ENCODE data around the gene SEC16B. TPM values are rescaled to one million over a fixed set of nuclear protein-coding genes. Genes with fewer than 3 reads are reported as not detected.

The SEC16B gene, protein sequence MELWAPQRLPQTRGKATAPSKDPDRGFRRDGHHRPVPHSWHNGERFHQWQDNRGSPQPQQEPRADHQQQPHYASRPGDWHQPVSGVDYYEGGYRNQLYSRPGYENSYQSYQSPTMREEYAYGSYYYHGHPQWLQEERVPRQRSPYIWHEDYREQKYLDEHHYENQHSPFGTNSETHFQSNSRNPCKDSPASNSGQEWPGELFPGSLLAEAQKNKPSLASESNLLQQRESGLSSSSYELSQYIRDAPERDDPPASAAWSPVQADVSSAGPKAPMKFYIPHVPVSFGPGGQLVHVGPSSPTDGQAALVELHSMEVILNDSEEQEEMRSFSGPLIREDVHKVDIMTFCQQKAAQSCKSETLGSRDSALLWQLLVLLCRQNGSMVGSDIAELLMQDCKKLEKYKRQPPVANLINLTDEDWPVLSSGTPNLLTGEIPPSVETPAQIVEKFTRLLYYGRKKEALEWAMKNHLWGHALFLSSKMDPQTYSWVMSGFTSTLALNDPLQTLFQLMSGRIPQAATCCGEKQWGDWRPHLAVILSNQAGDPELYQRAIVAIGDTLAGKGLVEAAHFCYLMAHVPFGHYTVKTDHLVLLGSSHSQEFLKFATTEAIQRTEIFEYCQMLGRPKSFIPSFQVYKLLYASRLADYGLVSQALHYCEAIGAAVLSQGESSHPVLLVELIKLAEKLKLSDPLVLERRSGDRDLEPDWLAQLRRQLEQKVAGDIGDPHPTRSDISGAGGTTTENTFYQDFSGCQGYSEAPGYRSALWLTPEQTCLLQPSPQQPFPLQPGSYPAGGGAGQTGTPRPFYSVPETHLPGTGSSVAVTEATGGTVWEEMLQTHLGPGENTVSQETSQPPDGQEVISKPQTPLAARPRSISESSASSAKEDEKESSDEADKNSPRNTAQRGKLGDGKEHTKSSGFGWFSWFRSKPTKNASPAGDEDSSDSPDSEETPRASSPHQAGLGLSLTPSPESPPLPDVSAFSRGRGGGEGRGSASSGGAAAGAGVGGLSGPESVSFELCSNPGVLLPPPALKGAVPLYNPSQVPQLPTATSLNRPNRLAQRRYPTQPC
- polyA plus RNA-seq (2011; rRNA removed) (0.98 and 1.5 TPM in 2 replicates), polyA minus RNA-seq (2011; rRNA and poly(A)+ RNA removed) (0.52 and 0.77 TPM in 2 replicates)

DNA sequence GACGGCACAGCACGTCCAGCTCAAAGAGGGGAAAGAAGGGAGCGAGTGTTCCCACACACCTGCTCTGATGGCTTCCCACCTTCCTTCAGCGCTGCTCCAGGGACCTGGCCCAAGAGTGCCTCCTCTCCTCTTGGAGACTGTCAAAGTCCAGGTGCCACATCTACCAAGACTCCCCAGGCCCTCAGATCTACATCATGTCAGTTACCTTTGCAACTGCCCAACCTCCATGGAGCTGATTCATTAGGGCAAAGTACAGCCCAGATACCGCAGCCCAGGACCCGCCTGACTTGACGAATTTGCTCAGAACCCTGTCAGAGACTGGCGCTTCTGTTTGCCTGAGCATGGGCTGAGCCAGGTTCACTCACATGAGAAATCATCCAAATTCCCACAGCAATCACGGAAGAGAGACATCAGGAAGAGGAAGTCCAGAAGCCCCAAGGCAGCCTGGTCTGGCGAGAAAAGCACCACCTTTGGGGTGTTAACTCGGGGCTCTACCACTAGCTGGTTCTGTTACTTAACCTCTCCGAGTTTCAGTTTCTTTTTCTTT is at the start of gene SEC16B:
Gene SEC16B, minus strand, starts transcription at position 234 of the 547 bp plus-strand sequence. CDS start 2,077 bp downstream, outside the sequence.
- POLR2A ChIA-PET = no interaction called here
- no peak for TF ChIP-seq CTCF (IDR thresholded peaks at IDR 0.05; ENCODE audit: insufficient read depth, low read depth, low read length)
- no peak for DNase-seq (ENCODE audit: low read depth)
- CTCF ChIA-PET = interaction anchor here (1.0 kb wide), 1 partner anchor 11 kb away, joined by 3 read pairs; no protein-coding TSS in a partner anchor
- H3K36me3 ChIP-seq (ENCODE audit: control insufficient read depth, insufficient read depth, low read length) = no peaks in the 10 kb centered on the region
- no peaks in the 10 kb centered on the region for H3K27me3 ChIP-seq (ENCODE audit: control insufficient read depth, insufficient read depth, low read length)
- H3K4me3 ChIP-seq (ENCODE audit: low read depth, low read length) = no peak within 1 kb of the TSS

DNA sequence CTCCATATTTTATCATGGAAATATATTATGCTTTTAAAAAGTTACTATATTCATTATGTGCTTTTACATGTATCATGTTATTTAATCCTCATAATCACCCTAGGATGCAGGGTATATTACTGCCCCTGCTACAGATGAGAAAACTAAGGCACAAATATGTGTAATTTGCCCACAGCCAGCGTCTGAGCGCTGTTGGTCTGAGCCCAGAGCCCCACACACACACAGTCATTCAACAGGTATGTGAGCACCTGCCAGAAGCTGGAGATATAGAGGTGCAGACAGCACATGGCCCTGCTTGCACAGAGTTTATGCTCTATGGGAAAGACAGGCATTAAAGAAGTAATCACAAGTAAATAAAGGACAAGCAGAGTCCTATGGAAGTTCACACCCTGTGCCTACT is 49.8 kb upstream of the SEC16B start:
- ChIA-PET POLR2A (no interaction called here), CTCF (interaction anchor here (2.0 kb wide), 1 partner anchor 12 kb away, joined by 11 read pairs; no protein-coding TSS in a partner anchor)
- H3K27me3 ChIP-seq (ENCODE audit: control insufficient read depth, insufficient read depth, low read length) = no peaks in the 10 kb centered on the region
- DNase-seq (ENCODE audit: low read depth) = no peak
- H3K36me3 ChIP-seq (ENCODE audit: control insufficient read depth, insufficient read depth, low read length) = no peaks in the 10 kb centered on the region
- H3K4me3 ChIP-seq (ENCODE audit: low read depth, low read length) = no peak overlapping the region
- TF ChIP-seq CTCF (IDR thresholded peaks at IDR 0.05; ENCODE audit: insufficient read depth, low read depth, low read length) = no peak

- POLR2A ChIA-PET = no interaction called here
- no peaks in the 10 kb centered on the region for H3K27me3 ChIP-seq (ENCODE audit: control insufficient read depth, insufficient read depth, low read length)
- no peak for DNase-seq (ENCODE audit: low read depth)
- no peaks in the 10 kb centered on the region for H3K36me3 ChIP-seq (ENCODE audit: control insufficient read depth, insufficient read depth, low read length)
- no peak for TF ChIP-seq CTCF (IDR thresholded peaks at IDR 0.05; ENCODE audit: insufficient read depth, low read depth, low read length)
- CTCF ChIA-PET = interaction anchor here (1.3 to 2.0 kb wide), 2 partner anchors 12 to 247 kb away, joined by 4 to 11 read pairs; no protein-coding TSS in a partner anchor
- H3K4me3 ChIP-seq (ENCODE audit: low read depth, low read length) = no peak overlapping the region
These were observed 49.4 kb upstream of the SEC16B start for GRCh38 chr1:178019208-178019607.

DNA sequence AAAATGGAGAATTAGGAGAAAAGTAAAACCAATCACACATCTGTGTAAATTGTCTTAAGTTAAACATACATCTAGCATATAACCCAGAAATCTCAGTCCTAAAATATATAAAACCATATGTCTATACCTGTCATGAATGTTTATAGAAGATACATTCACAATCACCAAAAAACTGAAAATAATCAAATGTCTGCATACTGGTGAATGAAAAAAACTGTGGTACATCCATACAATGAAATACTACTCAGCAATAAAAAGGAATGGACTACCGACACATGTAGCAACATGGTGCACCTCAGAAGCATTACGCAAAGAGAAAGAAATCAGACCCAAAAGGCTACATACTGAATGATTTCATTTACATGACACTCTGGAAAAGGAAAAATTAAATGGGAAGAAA is 47.7 kb upstream of the SEC16B start:
- ChIA-PET POLR2A (no interaction called here), CTCF (interaction anchor here (0.7 to 0.8 kb wide), 2 partner anchors 14 to 135 kb away, joined by 3 read pairs; no protein-coding TSS in a partner anchor)
- Histone ChIP-seq H3K4me3 (ENCODE audit: low read depth, low read length) (no peak overlapping the region), H3K27me3 (ENCODE audit: control insufficient read depth, insufficient read depth, low read length) (no peaks in the 10 kb centered on the region), H3K36me3 (ENCODE audit: control insufficient read depth, insufficient read depth, low read length) (no peaks in the 10 kb centered on the region)
- no peak for DNase-seq (ENCODE audit: low read depth)
- TF ChIP-seq CTCF (IDR thresholded peaks at IDR 0.05; ENCODE audit: insufficient read depth, low read depth, low read length) = no peak

Data from BJ (cell line).